ENCODE measurements around the gene FBXW12.

DNA sequence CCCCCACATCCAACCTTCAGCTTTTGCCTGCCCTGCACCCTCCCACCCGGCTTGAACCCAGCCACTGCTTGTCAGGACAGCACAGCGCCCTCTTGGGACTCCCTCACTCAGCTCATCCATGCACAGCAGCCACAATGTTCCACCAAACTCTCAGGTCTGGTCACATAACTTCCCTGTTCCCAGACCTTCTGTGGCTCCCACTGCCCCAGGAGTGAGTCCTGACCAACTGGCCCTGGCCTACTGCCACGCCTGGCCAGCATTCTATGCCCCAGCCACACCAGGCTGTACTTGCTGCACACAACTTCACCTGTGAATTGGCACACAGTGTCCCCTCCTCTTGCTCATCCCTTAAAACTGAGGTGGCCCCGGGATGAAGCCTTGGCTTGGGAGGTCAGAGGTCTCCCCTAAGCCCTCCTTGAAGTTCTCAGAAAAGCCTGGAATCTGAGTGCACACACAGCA is 36.8 kb downstream of the FBXW12 start:
- TF ChIP-seq MXI1 (IDR thresholded peaks at IDR 0.05; ENCODE audit: low read depth, low read length) (no peak), GATA2 (CRISPR knock-in tag; IDR thresholded peaks at IDR 0.05) (no peak), ELF1 (IDR thresholded peaks at IDR 0.05) (no peak), JUND (IDR thresholded peaks at IDR 0.05) (no peak), MAX (IDR thresholded peaks at IDR 0.05; ENCODE audit: low read depth) (no peak), TCF12 (IDR thresholded peaks at IDR 0.05) (no peak)

All from SK-N-SH (cell line).